ENCODE measurements around the gene LCE4A. TPM values are rescaled to one million over a fixed set of nuclear protein-coding genes. Genes with fewer than 3 reads are reported as not detected.
"Not testable (repeated sequence)": the region's sequence is repeated elsewhere in the genome, so short reads cannot be mapped to it uniquely, and the experiment has no call there.

LCE4A gene
- polyA plus RNA-seq, 1 donor (not counting 4 experiments of a cell fraction or from before 2014, with no cell fraction given): not detected

DNA sequence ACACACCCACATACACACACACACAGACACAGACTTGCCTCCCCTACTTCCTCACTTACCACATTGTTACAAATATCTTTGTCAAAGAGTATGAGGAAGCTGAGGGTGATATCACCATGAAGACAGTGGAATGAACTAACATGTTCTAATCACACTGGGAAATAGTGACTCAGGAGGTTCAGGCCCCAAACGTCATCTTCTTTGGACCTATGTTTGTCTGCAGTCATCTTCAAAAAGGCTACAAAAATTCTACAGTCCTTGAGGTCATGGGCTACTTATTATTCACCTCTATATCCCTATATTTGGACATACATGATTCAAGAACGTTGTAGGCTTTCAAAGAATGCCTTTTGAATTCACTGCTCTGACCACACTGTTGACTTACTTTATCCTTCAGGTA is 34.9 kb upstream of the LCE4A start:
- H3K4me2 ChIP-seq (ENCODE audit: control insufficient read depth, extremely low read depth, insufficient read depth, low read depth, low read length): no peak overlapping the region
- H3K9me3 ChIP-seq (ENCODE audit: control insufficient read depth, low read depth, low read length): no peaks in the 10 kb centered on the region
- no peaks in the 10 kb centered on the region for H3K79me2 ChIP-seq (ENCODE audit: control insufficient read depth, insufficient read depth, low read length)
- H3K9ac ChIP-seq (ENCODE audit: control insufficient read depth, extremely low read depth, insufficient read depth, low read length): no peak overlapping the region
- no peaks in the 10 kb centered on the region for H3K4me1 ChIP-seq (ENCODE audit: control insufficient read depth, extremely low read depth, insufficient read depth, low read length)
- no peak for TF ChIP-seq EZH2 (IDR thresholded peaks at IDR 0.05; ENCODE audit: low read length)
- TF ChIP-seq, protein P1, sequence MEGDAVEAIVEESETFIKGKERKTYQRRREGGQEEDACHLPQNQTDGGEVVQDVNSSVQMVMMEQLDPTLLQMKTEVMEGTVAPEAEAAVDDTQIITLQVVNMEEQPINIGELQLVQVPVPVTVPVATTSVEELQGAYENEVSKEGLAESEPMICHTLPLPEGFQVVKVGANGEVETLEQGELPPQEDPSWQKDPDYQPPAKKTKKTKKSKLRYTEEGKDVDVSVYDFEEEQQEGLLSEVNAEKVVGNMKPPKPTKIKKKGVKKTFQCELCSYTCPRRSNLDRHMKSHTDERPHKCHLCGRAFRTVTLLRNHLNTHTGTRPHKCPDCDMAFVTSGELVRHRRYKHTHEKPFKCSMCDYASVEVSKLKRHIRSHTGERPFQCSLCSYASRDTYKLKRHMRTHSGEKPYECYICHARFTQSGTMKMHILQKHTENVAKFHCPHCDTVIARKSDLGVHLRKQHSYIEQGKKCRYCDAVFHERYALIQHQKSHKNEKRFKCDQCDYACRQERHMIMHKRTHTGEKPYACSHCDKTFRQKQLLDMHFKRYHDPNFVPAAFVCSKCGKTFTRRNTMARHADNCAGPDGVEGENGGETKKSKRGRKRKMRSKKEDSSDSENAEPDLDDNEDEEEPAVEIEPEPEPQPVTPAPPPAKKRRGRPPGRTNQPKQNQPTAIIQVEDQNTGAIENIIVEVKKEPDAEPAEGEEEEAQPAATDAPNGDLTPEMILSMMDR (optimal IDR thresholded peaks at IDR 0.05 in 1 of 3, IDR thresholded peaks at IDR 0.05 in 1 of 3, conservative IDR thresholded peaks at IDR 0.05 in 1 of 3; ENCODE audit: extremely low read depth in 1 of 3, insufficient read depth in 2 of 3, low read length in 3 of 3): no peak
- H3K36me3 ChIP-seq (ENCODE audit: control insufficient read depth in 2 of 2, extremely low read depth in 1 of 2, insufficient read depth in 2 of 2, low read length in 2 of 2): no peaks in the 10 kb centered on the region
- H3K9me1 ChIP-seq (ENCODE audit: control insufficient read depth, extremely low read depth, insufficient read depth, low read length): no peaks in the 10 kb centered on the region
- H4K20me1 ChIP-seq (ENCODE audit: control insufficient read depth, extremely low read depth, insufficient read depth, low read length): no peaks in the 10 kb centered on the region
- H3K27ac ChIP-seq (ENCODE audit: control insufficient read depth, insufficient read depth, low read length): no peak overlapping the region
- FAIRE-seq (no peak), DNase-seq (ENCODE audit: low read depth, low spot score) (no peak)
- dilution Hi-C loops (cut with MboI; ENCODE audit: extremely low pct_ligation_motif_present, low sequenced_read_pairs): no loop called here
- no peak overlapping the region for H2AFZ ChIP-seq (ENCODE audit: control insufficient read depth, low read length)
- H3K4me3 ChIP-seq (ENCODE audit: control insufficient read depth in 2 of 3, extremely low read depth in 1 of 3, insufficient read depth in 2 of 3, low read depth in 1 of 3, low read length in 3 of 3): no peak overlapping the region
- H3K27me3 ChIP-seq (ENCODE audit: control insufficient read depth, extremely low read depth, insufficient read depth, low read length): no peaks in the 10 kb centered on the region

DNA sequence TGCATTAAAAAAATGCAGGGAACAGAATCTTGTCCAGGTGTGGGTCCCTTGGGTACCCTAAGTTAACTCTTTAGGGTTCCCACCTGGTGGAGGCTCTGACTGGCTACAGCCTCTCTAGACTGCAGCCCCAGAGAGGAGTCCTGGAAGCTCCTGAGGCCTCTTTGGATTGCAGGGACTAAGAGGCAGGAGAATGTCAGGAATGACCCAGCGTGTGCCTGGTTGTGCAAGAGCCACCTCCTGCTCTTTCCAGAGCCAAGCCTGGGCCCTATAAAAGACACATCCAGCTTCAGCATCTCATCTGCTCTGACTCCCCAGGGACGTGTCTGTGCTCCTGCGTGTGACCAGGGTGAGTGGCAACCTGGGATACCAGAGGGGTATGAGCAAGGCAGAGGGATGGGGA is 33.0 kb upstream of the LCE4A start, which contains the start of gene LCE2C:
Gene LCE2C, plus strand, starts transcription at position 297 of the 400 bp plus-strand sequence. CDS start 737 bp downstream, outside the sequence.
- dilution Hi-C loops (cut with MboI; ENCODE audit: extremely low pct_ligation_motif_present, low sequenced_read_pairs); DNase-seq (ENCODE audit: low read depth, low spot score): not testable (repeated sequence)

DNA sequence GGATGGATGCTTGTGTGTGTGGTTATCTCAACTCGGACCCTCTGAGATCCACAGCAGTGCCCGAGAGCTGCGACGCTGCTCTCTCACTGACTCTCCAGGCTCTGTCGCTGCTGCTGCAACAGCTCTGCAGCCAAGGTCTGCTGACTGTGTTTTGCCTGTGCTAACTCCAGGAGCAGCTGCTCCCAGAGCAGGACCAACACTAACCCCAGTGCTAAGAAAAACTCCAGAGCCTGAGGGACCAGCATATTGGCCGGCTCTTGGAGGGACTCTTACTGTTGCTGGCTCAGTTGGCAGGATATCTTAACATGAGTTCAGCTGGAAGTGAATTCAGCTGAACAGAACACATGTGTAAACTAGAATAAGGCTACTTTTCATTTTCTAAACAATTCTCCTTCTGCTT is 28.5 kb upstream of the LCE4A start:
- FAIRE-seq (no peak), DNase-seq (ENCODE audit: low read depth, low spot score) (no peak)
- H3K27me3 ChIP-seq (ENCODE audit: control insufficient read depth, extremely low read depth, insufficient read depth, low read length): peaks cover 17% of the 10 kb centered on the region
- no peaks in the 10 kb centered on the region for H3K4me1 ChIP-seq (ENCODE audit: control insufficient read depth, extremely low read depth, insufficient read depth, low read length)
- no peak for TF ChIP-seq EZH2 (IDR thresholded peaks at IDR 0.05; ENCODE audit: low read length)
- dilution Hi-C loops (cut with MboI; ENCODE audit: extremely low pct_ligation_motif_present, low sequenced_read_pairs): no loop called here
- no peak overlapping the region for H3K4me3 ChIP-seq (ENCODE audit: control insufficient read depth in 2 of 3, extremely low read depth in 1 of 3, insufficient read depth in 2 of 3, low read depth in 1 of 3, low read length in 3 of 3)
- H4K20me1 ChIP-seq (ENCODE audit: control insufficient read depth, extremely low read depth, insufficient read depth, low read length): no peaks in the 10 kb centered on the region
- no peaks in the 10 kb centered on the region for H3K79me2 ChIP-seq (ENCODE audit: control insufficient read depth, insufficient read depth, low read length)
- no peak overlapping the region for H3K27ac ChIP-seq (ENCODE audit: control insufficient read depth, insufficient read depth, low read length)
- no peak overlapping the region for H2AFZ ChIP-seq (ENCODE audit: control insufficient read depth, low read length)
- H3K9me1 ChIP-seq (ENCODE audit: control insufficient read depth, extremely low read depth, insufficient read depth, low read length): no peaks in the 10 kb centered on the region
- H3K9ac ChIP-seq (ENCODE audit: control insufficient read depth, extremely low read depth, insufficient read depth, low read length): no peak overlapping the region
- H3K36me3 ChIP-seq (ENCODE audit: control insufficient read depth in 2 of 2, extremely low read depth in 1 of 2, insufficient read depth in 2 of 2, low read length in 2 of 2): no peaks in the 10 kb centered on the region
- H3K9me3 ChIP-seq (ENCODE audit: control insufficient read depth, low read depth, low read length): no peaks in the 10 kb centered on the region
- H3K4me2 ChIP-seq (ENCODE audit: control insufficient read depth, extremely low read depth, insufficient read depth, low read depth, low read length): no peak overlapping the region

More for the DNA sequence above, 33.0 kb upstream of the LCE4A start, which contains the start of gene LCE2C:
- not testable (repeated sequence) for H3K36me3 ChIP-seq (ENCODE audit: control insufficient read depth in 2 of 2, extremely low read depth in 1 of 2, insufficient read depth in 2 of 2, low read length in 2 of 2); H3K9me1 ChIP-seq (ENCODE audit: control insufficient read depth, extremely low read depth, insufficient read depth, low read length); H3K27ac ChIP-seq (ENCODE audit: control insufficient read depth, insufficient read depth, low read length); H3K79me2 ChIP-seq (ENCODE audit: control insufficient read depth, insufficient read depth, low read length); H2AFZ ChIP-seq (ENCODE audit: control insufficient read depth, low read length); H3K4me2 ChIP-seq (ENCODE audit: control insufficient read depth, extremely low read depth, insufficient read depth, low read depth, low read length); H3K4me3 ChIP-seq (ENCODE audit: control insufficient read depth in 2 of 3, extremely low read depth in 1 of 3, insufficient read depth in 2 of 3, low read depth in 1 of 3, low read length in 3 of 3); H4K20me1 ChIP-seq (ENCODE audit: control insufficient read depth, extremely low read depth, insufficient read depth, low read length); H3K9ac ChIP-seq (ENCODE audit: control insufficient read depth, extremely low read depth, insufficient read depth, low read length); H3K4me1 ChIP-seq (ENCODE audit: control insufficient read depth, extremely low read depth, insufficient read depth, low read length); H3K9me3 ChIP-seq (ENCODE audit: control insufficient read depth, low read depth, low read length); FAIRE-seq
- H3K27me3 ChIP-seq (ENCODE audit: control insufficient read depth, extremely low read depth, insufficient read depth, low read length): peaks cover 11% of the 10 kb centered on the region
